Heart left ventricle (tissue), 16 donors: ENCODE results near the gene DBH. TPM values are rescaled to one million over a fixed set of nuclear protein-coding genes. Genes with fewer than 3 reads are reported as not detected.

ENCODE experiments used
- ATAC-seq, 4 donors: fragments of 200-7000 bp; cut with Tn5 transposase; one replicate each; pipeline ENCODE4 v1.9.1; 2020 to 2022; ENCODE audit warnings: moderate library complexity in 4 of 4, mild to moderate bottlenecking in 3 of 4, moderate number of reproducible peaks in 1 of 4
- DNase-seq, 5 donors: peaks; one replicate each; pipeline ENCODE4 v3.0.0-alpha.2; 2020
- H3K27ac ChIP-seq, 12 donors: fragments of 200-600 bp; sonication (generic) in 4 of 12; one replicate each; pipeline versions ENCODE4 v1.5.0 to v1.8.0; 2016 to 2022; ENCODE audit warnings: mild to moderate bottlenecking in 2 of 12
- H3K27me3 ChIP-seq, 9 donors: fragments of 200-600 bp; sonication (generic) in 2 of 9; one replicate each; pipeline versions ENCODE4 v1.5.1 to v1.8.0; 2016 to 2022; ENCODE audit warnings: mild to moderate bottlenecking in 3 of 9
- H3K36me3 ChIP-seq, 9 donors: fragments of 200-600 bp; sonication (generic) in 2 of 9; one replicate each; pipeline versions ENCODE4 v1.5.0 to v1.8.0; 2018 to 2022; ENCODE audit warnings: mild to moderate bottlenecking in 2 of 9
- H3K4me1 ChIP-seq, 12 donors: fragments of 200-600 bp; sonication (generic) in 4 of 12; one replicate each; pipeline versions ENCODE4 v1.5.0 to v1.8.0; 2016 to 2022; ENCODE audit warnings: mild to moderate bottlenecking in 3 of 12
- H3K4me3 ChIP-seq, 12 donors: fragments of 200-600 bp; sonication (generic) in 4 of 12; one replicate each; pipeline versions ENCODE4 v1.5.0 to v1.8.0; 2017 to 2022; ENCODE audit warnings: mild to moderate bottlenecking in 9 of 12, moderate library complexity in 4 of 12
- H3K9me3 ChIP-seq, 12 donors: fragments of 200-600 bp; sonication (generic) in 4 of 12; one replicate each; pipeline versions ENCODE4 v1.5.0 to v1.8.0; 2016 to 2022; ENCODE audit warnings: mild to moderate bottlenecking in 1 of 12
- CTCF ChIP-seq, 12 donors: fragments of 200-600 bp; sonication (generic) in 4 of 12; IDR thresholded peaks; one replicate each; pipeline versions ENCODE4 v1.5.0 to v1.8.0; 2018 to 2022; ENCODE audit warnings: antibody characterized with exemption in 12 of 12, mild to moderate bottlenecking in 5 of 12
- POLR2A ChIP-seq, 2 donors: fragments of 450-650 bp; IDR thresholded peaks; one replicate each; pipeline ENCODE4 v1.6.1; 2017; ENCODE audit warnings: antibody characterized with exemption in 2 of 2, mild to moderate bottlenecking in 2 of 2, moderate library complexity in 2 of 2
- WGBS, 4 donors: extraction: QIAGEN DNeasy Blood & Tissue Kit in 2 of 4; methylation state at CpG; one replicate each; pipeline versions ENCODE4 v1.1.5 to v1.1.7; 2013 to 2018; 5-methylcytosine and 5-hydroxymethylcytosine counted together
- intact Hi-C, 10 donors: fragments of 100-400 bp; cut with DNase I; formaldehyde crosslinking; loops; one replicate each; pipeline versions ENCODE4 v1.11.1 to v1.14.2; 2022
- polyA plus RNA-seq, 2 donors: library from polyadenylated mRNA; stranded (reverse); fragments of 200-250 nt; gene quantifications; one replicate each; pipeline ENCODE4 v1.2.3, GENCODE V29; 2013
- total RNA-seq, 9 donors: library from RNA; depleted of rRNA in 2 of 9; stranded (reverse); fragments of >200 nt in 2 of 9; fragmentation: NEBNext Ultra II Directional in 3 of 9; extraction: Animal tissue kit (Norgen Biotek cat#: 25700) in 3 of 9; gene quantifications; one replicate each; pipeline versions ENCODE4 v1.1.0 to v1.2.4, GENCODE V29; 2016 to 2023
- donor health status: ischemic (EF 13 %, LVEDD 7.1; RV severe dilation, severe dysfunction).
- donor health status: healthy with polysubstance abuse.
- donor health status: DM: no; HTN: yes; CAD: no.
- donor health status: DM: no; HTN: no; CAD: no.
- donor health status: ischemic (EF 25% LVEDD 6.9; RV normal size, moderate dysfunction).
- donor health status: ischemic (EF 25% LVEDD 5.7; RV mildly dilated, moderate dysfunction).
- donor health status: healthy.
- donor health status: DM: yes; HTN: yes; CAD: no.
- donor health status: ischemic (EF 35%, LVEDD 5.7; RV mildly dilated, moderate dysfunction).
- donor health status: nonischemic (EF 11% LVEDD 7.7; RV severe dilation, severe dysfunction).
- donor health status: DM: yes; HTN: yes; CAD: no.
- donor health status: PGD.
- donor health status: ischemic (EF 29% LVEDD 5.4; RV normal size, mild dysfunction).
- donor health status: nonischemic (EF 23%, LVEDD 6.1; RV moderate dilation, normal function).

Gene DBH
- total and polyA plus RNA-seq, 11 donors = 0.06 to 0.08 TPM; not detected in 9

DNA sequence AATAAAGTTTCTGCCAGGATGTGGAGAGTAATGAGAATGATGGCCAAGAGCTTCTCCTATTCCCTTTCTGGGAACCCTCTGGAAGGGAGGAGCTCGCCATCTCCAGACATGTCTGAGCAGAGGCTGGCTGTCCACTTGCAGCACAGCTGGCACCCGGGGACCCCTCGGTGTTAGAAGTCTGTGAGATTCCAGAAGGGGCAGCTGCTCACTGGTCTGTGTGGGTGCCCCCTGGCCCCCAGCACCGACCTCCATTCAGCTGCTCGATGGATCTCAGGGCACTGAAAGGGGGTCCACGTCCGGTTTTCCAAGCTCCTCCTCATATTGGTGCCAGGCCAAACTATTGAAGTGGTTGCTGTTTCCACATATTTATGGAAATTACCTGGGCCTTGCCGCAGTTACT is 23.3 kb upstream of the DBH start:
- DNase-seq = no peak
- intact Hi-C loops = no loop called here
- H3K4me1 ChIP-seq = peaks cover 0 to 9% (median 0%) of the 10 kb centered on the region in 12 donors
- H3K27ac ChIP-seq = no peak overlapping the region
- peaks cover 13 to 88% (median 48%) of the 10 kb centered on the region in 9 donors for H3K27me3 ChIP-seq
- no peak for ATAC-seq
- H3K4me3 ChIP-seq = no peak overlapping the region
- TF ChIP-seq POLR2A (IDR thresholded peaks at IDR 0.05) (no peak), CTCF (IDR thresholded peaks at IDR 0.05) (no peak)
- no peaks in the 10 kb centered on the region for H3K36me3 ChIP-seq
- no peaks in the 10 kb centered on the region for H3K9me3 ChIP-seq
- WGBS, 4 donors = 79 to 84% (median 80%) methylated on average over 8 of the region's 8 CpGs

- Histone ChIP-seq H3K27me3 (peaks cover 13 to 88% (median 42%) of the 10 kb centered on the region in 9 donors), H3K9me3 (no peaks in the 10 kb centered on the region), H3K36me3 (no peaks in the 10 kb centered on the region), H3K4me1 (peaks cover 0 to 9% (median 0%) of the 10 kb centered on the region in 12 donors), H3K27ac (no peak overlapping the region), H3K4me3 (no peak overlapping the region)
- intact Hi-C loops = no loop called here
- WGBS, 4 donors = 83 to 86% (median 85%) methylated on average over 16 of the region's 16 CpGs
- no peak for ATAC-seq
- DNase-seq = no peak
- no peak for TF ChIP-seq POLR2A (IDR thresholded peaks at IDR 0.05)
- no peak for TF ChIP-seq CTCF (IDR thresholded peaks at IDR 0.05)
Measured at GRCh38 chr9:133613432-133613831, 22.7 kb upstream of the DBH start.

DNA sequence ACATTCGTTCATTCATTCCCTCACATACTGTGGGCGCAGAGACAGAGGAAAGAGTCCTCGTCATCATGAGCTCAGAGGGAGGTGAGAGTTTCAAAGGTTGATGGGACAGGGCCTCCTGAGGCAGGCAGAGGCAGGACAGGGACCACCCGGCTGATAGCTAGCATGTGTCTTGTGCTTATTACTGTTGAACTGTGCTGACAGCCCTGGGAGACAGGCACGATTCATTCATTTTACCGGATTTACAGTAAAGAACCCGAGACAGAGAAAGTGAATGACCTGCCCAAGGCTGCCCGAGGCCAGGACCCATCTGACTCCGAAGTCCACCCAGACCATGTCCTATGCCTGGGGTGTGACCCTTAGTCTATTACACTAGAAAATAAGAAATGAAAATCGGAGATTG is 22.1 kb upstream of the DBH start:
- no peaks in the 10 kb centered on the region for H3K36me3 ChIP-seq
- H3K27me3 ChIP-seq = peaks cover 7 to 87% (median 40%) of the 10 kb centered on the region in 9 donors
- H3K4me3 ChIP-seq = no peak overlapping the region
- intact Hi-C loops = no loop called here
- 65 to 74% (median 71%) methylated on average over 10 of the region's 10 CpGs for WGBS, 4 donors
- DNase-seq (no peak), ATAC-seq (no peak)
- no peak overlapping the region for H3K27ac ChIP-seq
- peaks cover 0 to 4% (median 0%) of the 10 kb centered on the region in 12 donors for H3K4me1 ChIP-seq
- no peaks in the 10 kb centered on the region for H3K9me3 ChIP-seq
- TF ChIP-seq POLR2A (IDR thresholded peaks at IDR 0.05) (no peak), CTCF (IDR thresholded peaks at IDR 0.05) (no peak)

GRCh38 chr9:133614678-133615077 is 21.5 kb upstream of the DBH start:
- DNase-seq (no peak), ATAC-seq (no peak)
- H3K4me3 ChIP-seq = no peak overlapping the region
- no peak for TF ChIP-seq POLR2A (IDR thresholded peaks at IDR 0.05)
- TF ChIP-seq CTCF (IDR thresholded peaks at IDR 0.05) = no peak
- no peaks in the 10 kb centered on the region for H3K36me3 ChIP-seq
- peaks cover 7 to 83% (median 38%) of the 10 kb centered on the region in 9 donors for H3K27me3 ChIP-seq
- no peaks in the 10 kb centered on the region for H3K4me1 ChIP-seq
- no peaks in the 10 kb centered on the region for H3K9me3 ChIP-seq
- intact Hi-C loops = no loop called here
- WGBS, 4 donors = 63 to 73% (median 69%) methylated on average over 5 of the region's 5 CpGs
- no peak overlapping the region for H3K27ac ChIP-seq
